Measurements from ENCODE around the gene HOMER2. TPM values are rescaled to one million over a fixed set of nuclear protein-coding genes. Genes with fewer than 3 reads are reported as not detected.
"Not testable (repeated sequence)": the region's sequence is repeated elsewhere in the genome, so short reads cannot be mapped to it uniquely, and the experiment has no call there.

The HOMER2 gene
- total RNA-seq = 10 to 100 TPM in 6 of 8 experiments, 1 to 10 TPM in 2; 5.7 to 34.3 (median 17.1) TPM

DNA sequence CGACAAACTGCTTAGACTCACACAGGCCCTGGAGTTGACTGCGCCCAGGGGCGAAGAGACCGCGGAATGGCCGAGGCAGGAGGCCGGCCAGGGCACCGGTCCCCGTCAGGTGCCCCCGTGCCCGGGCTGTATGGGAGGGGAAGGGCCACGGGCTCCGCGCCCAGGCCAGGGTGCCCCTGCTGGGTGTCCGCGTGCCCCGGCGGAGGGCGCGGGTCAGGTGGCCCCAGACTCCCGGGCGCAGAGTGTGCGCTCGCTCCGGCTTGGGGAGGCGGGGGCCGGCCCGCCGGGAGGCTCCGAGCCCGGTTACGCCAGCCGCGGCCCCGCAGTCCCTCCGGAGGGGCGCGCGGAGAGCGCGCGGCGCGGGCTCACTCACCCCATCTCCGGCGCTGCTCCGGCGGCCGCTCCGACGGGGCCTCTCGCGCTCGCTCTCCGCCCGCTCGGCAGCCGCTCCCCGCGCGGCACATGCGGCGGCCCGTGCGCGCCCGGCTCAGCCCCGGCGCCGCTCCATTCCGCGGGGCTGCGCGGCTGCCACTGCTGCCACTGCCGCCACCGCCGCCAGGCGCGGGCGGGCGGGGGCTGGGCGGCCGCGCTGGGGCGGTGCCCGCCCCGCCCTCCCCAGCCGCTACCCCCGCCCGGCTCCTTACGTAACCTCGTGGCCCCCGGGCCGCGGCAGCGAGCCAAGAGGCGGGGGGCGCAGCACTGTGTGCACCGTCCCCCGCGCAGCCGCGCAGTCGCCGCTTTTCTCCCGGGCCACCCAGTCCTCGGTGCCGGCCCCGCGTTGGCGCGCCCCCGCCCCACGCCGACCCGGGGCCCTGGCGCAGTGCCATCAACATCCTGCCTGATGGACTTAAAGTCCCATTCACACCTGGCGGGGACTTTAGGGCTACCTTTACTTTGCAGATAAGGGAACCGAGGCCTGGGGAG lies at the start of gene HOMER2:
HOMER2 (minus strand) TSS at position 563 of the 924 bp plus-strand sequence; CDS start at position 378, 185 bp downstream.
- ATAC-seq (replicated peaks in 6 of 8) = peak; percentile 84 to 90 (median 87)
- Histone ChIP-seq H3K4me3 (peak within 1 kb of the TSS; percentile 46 to 72 (median 64)), H3K4me1 (replicated peaks in 1 of 2) (no peaks in the 10 kb centered on the region), H3K27ac (no peak within 1 kb of the TSS)
- 0 to 20% (median 5%) methylated on average over 1 to 6 of the region's 119 CpGs; no CpG with 5 or more reads in 4 of the 10 experiments for WGBS, 10 experiments
- in situ Hi-C loops (cut with MboI; ENCODE audit: low pct_unique_long_range_greater_than_20kb in 2 of 9, low sequenced_read_pairs in 9 of 9, unreplicated experiment in 9 of 9) = no loop called here

DNA sequence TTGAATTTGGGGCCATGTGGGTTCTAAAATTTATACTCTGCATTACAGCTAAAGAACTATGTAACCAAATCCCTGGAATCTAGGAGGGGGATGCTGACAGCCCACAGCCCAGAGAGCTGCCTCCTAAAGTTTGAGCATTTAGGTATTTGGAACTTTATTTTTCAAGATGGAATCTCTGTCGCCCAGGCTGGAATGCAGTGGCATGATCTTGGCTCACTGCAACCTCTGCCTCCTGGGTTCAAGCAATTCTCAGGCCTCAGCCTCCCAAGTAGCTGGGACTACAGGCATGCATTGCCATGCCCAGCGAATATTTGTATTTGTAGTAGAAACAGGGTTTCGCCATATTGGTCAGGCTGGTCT lies 48.1 kb upstream of the HOMER2 start:
- H3K4me1 ChIP-seq (replicated peaks in 1 of 2); H3K27ac ChIP-seq; H3K4me3 ChIP-seq: not testable (repeated sequence)
- 38 to 100% (median 90%) methylated on average over 1 to 3 of the region's 3 CpGs; no CpG with 5 or more reads in 5 of the 10 experiments for WGBS, 10 experiments
- in situ Hi-C loops (cut with MboI; ENCODE audit: low pct_unique_long_range_greater_than_20kb in 2 of 9, low sequenced_read_pairs in 9 of 9, unreplicated experiment in 9 of 9) = loop anchor here in 2 of 9 experiments (25.0 kb wide), 2 partner anchors 212 to 463 kb away; partner anchors contain the start of genes HDGFL3 (in 1 of the 2) and RPS17 (in 1 of the 2)
- peak in 1 of 8 experiments; percentile 26 for ATAC-seq (replicated peaks in 6 of 8)

DNA sequence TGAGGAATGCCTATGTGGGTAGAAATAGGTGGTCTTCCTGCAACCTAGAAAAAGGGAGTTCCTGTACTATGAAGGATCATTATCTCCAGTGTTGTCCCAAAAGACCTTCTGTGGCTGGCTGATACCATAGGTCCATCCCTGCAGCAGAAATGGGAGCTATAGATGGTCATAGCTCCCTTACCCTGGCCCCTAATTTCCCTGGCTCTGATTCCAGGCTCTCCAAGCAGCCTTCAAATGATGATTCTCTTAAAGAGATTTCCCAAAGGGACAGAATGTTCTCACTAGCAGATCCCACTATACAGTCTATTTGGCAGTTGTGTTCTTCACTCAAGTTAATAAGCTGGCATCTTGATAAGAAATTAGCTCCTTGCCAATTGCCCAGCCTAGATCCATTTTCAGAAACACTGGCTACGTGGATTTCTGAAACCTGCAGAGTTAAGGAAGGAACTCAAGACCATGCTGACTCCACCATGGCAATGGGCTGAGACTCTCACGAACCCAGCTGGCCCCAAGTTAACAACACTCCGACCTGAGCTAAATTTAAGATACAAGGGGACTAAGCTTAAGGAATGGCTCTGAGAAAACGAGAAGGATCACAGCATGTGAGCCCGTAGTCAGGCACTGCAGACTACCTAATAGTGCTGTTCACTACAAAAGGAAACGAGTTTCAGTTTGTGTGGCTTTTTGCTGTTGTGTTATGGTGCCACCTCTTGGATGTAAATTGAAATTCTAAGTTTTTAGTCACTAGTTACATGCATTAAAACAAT lies 47.6 kb upstream of the HOMER2 start:
- ATAC-seq (replicated peaks in 6 of 8) = peak in 6 of 8 experiments; percentile 24 to 92 (median 75)
- 0 to 48% (median 20%) methylated on average over 3 to 5 of the region's 6 CpGs; no CpG with 5 or more reads in 4 of the 10 experiments for WGBS, 10 experiments
- Histone ChIP-seq H3K4me1 (replicated peaks in 1 of 2) (no peaks in the 10 kb centered on the region), H3K4me3 (no peak overlapping the region), H3K27ac (no peak overlapping the region)
- in situ Hi-C loops (cut with MboI; ENCODE audit: low pct_unique_long_range_greater_than_20kb in 2 of 9, low sequenced_read_pairs in 9 of 9, unreplicated experiment in 9 of 9) = loop anchor here in 2 of 9 experiments (10.0 to 25.0 kb wide), 4 partner anchors 145 to 463 kb away; partner anchors contain the start of genes HDGFL3 (in 1 of the 2) and RPS17 (in 1 of the 2)

DNA sequence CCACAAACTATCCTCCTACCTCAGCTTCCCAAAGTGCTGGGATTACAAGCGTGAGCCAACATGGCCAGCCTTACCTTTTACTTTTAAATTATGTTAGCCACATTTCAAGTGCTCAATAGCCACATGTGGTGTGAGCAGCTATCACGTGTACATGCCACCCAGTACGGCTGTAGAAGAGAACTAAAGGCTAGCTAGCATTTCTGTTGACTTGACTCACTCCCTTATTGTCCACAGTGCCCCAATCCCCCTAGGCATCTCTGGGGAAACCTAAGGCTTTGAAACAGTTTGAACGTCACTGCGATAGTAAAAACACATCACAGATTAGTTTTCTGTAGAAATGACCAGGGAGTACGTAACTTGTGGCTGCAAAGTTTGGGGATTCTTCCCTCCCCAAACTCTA lies 46.9 kb upstream of the HOMER2 start:
- Histone ChIP-seq H3K27ac (no peak overlapping the region), H3K4me1 (replicated peaks in 1 of 2) (no peaks in the 10 kb centered on the region), H3K4me3 (no peak overlapping the region)
- ATAC-seq (replicated peaks in 6 of 8) = no peak
- in situ Hi-C loops (cut with MboI; ENCODE audit: low pct_unique_long_range_greater_than_20kb in 2 of 9, low sequenced_read_pairs in 9 of 9, unreplicated experiment in 9 of 9) = loop anchor here in 1 of 9 experiments (10.0 to 25.0 kb wide), 2 partner anchors 145 to 412 kb away; no protein-coding TSS in a partner anchor
- 29 to 100% (median 93%) methylated on average over 1 to 6 of the region's 6 CpGs; no CpG with 5 or more reads in 2 of the 10 experiments for WGBS, 10 experiments

DNA sequence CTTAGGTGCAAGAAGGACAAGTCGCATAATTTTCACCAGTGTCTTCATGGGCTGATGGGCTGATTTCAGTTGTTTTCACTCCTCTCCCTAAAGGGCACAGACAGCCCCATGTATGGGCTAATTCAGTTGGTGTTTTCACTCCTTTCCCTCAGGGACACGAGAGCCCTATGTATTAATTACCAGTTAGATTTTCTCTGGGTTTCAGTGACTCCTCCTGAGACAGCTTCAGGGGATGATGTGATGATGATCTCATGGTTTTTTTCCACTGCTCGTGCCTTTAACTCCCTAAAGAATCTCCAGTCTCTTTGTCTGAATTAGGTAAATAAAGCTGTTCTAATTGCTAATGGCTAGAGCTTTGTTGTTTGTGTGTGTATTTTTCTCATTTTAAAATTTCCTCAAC lies 43.4 kb upstream of the HOMER2 start:
- no peaks in the 10 kb centered on the region for H3K4me1 ChIP-seq (replicated peaks in 1 of 2)
- no peak overlapping the region for H3K27ac ChIP-seq
- H3K4me3 ChIP-seq = no peak overlapping the region
- peak in 3 of 8 experiments; percentile 57 to 92 (median 83) for ATAC-seq (replicated peaks in 6 of 8)
- WGBS, 10 experiments = 41 to 100% (median 70%) methylated on average over 1 to 3 of the region's 3 CpGs; no CpG with 5 or more reads in 4 of the 10 experiments
- in situ Hi-C loops (cut with MboI; ENCODE audit: low pct_unique_long_range_greater_than_20kb in 2 of 9, low sequenced_read_pairs in 9 of 9, unreplicated experiment in 9 of 9) = loop anchor here in 1 of 9 experiments (10.0 to 25.0 kb wide), 2 partner anchors 141 to 409 kb away; no protein-coding TSS in a partner anchor

DNA sequence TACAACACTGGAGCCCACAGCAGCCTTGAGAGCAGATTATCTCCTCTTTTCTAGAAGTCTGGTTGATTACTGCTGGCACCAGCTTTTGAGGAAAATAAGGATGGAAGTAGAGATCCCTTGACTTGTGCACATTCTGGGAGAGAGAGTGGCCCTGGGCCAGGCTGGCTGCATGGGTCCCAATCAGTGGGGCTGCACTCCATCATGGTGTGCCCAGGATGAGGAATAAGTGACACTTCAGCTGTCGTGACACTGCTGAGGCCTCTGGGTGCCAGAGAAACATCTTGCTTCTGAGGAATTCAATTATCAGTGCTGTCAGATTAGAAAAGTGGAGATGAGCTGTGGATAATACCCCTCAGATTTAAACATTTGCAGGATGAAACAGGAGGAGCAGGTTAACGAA lies 42.6 kb upstream of the HOMER2 start:
- in situ Hi-C loops (cut with MboI; ENCODE audit: low pct_unique_long_range_greater_than_20kb in 2 of 9, low sequenced_read_pairs in 9 of 9, unreplicated experiment in 9 of 9) = loop anchor here in 1 of 9 experiments (10.0 to 25.0 kb wide), 2 partner anchors 140 to 408 kb away; no protein-coding TSS in a partner anchor

DNA sequence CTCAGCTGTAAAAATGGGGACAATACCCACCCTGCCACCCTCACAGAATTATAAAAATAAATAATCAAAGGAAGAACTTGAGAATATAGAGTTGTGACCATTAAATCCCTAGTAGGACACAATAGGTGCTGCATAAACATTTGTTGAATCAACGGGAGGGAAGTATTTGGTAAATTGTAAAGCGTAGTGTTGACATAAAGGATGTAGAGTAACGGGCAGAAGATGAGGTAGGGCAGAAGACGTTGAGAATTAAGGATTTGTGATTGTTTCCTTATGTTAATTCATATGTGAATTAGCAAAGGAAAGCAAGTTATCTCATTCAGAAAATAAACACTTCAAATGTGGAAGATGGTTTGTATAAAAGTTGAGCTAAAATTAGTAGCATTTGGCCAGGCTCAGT lies 40.6 kb upstream of the HOMER2 start:
- ATAC-seq (replicated peaks in 6 of 8) = peak in 1 of 8 experiments; percentile 52
- H3K4me1 ChIP-seq (replicated peaks in 1 of 2) = no peaks in the 10 kb centered on the region
- 37 to 100% (median 79%) methylated on average over 2 to 4 of the region's 4 CpGs; no CpG with 5 or more reads in 1 of the 10 experiments for WGBS, 10 experiments

More for the DNA sequence above, 42.6 kb upstream of the HOMER2 start:
- no peak overlapping the region for H3K4me3 ChIP-seq
- WGBS, 10 experiments = 80 to 100% (median 100%) methylated on average over 1 to 2 of the region's 2 CpGs; no CpG with 5 or more reads in 3 of the 10 experiments
- H3K4me1 ChIP-seq (replicated peaks in 1 of 2) = no peaks in the 10 kb centered on the region
- H3K27ac ChIP-seq = no peak overlapping the region
- no peak for ATAC-seq (replicated peaks in 6 of 8)

DNA sequence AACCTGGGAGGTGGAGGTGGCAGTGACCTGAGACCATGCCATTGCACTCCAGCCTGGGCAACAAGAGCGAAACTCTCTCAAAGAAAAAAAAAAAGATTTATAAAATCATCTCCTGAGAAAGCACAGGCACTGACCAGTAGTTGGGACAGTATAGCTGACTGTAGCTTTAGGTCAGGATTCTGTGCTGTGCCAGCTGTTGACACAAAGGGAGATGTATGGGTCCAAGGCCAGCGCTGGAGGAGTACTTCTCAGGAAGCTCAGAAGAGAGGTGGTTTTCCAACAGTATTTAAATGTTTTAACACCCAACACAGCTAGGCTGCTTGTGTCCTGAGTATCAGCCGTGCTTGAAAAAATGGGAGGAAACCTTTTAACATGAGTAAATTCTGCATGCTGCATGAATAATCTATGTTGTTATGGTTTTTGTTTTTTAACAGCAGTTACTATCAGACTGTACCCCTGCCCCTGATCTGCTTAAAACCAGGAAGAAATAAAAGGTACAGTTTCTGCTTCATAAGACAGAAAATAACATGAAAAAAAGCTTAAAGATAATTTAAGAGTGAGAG lies 40.0 kb upstream of the HOMER2 start:
- in situ Hi-C loops (cut with MboI; ENCODE audit: low pct_unique_long_range_greater_than_20kb in 2 of 9, low sequenced_read_pairs in 9 of 9, unreplicated experiment in 9 of 9) = loop anchor here in 1 of 9 experiments (10.0 to 25.0 kb wide), 2 partner anchors 138 to 405 kb away; no protein-coding TSS in a partner anchor
- Histone ChIP-seq H3K4me3 (no peak overlapping the region), H3K4me1 (replicated peaks in 1 of 2) (no peaks in the 10 kb centered on the region), H3K27ac (no peak overlapping the region)
- 19 to 100% (median 91%) methylated on average over 1 to 3 of the region's 3 CpGs; no CpG with 5 or more reads in 3 of the 10 experiments for WGBS, 10 experiments
- ATAC-seq (replicated peaks in 6 of 8) = peak in 3 of 8 experiments; percentile 94 to 95 (median 95)

More for the DNA sequence above, 40.6 kb upstream of the HOMER2 start:
- no peak overlapping the region for H3K4me3 ChIP-seq
- H3K27ac ChIP-seq = no peak overlapping the region
- in situ Hi-C loops (cut with MboI; ENCODE audit: low pct_unique_long_range_greater_than_20kb in 2 of 9, low sequenced_read_pairs in 9 of 9, unreplicated experiment in 9 of 9) = loop anchor here in 1 of 9 experiments (10.0 to 25.0 kb wide), 2 partner anchors 138 to 406 kb away; no protein-coding TSS in a partner anchor

DNA sequence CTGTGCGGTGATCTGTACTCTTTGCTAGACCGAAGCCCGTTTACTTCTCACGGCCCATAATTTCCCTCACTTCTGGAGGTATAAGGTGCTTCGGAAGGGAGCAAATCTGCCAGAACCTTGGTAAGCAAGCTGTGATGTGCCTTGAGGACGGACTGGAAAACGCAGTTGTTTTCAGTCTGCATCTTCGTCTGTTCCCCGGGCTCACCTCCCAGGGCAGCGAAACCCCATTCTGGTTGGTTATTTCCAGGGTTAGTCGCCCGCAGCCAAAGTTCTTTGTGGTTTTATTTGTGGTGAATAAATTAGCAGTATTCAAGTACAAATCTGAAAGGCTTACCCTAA lies 33.9 kb upstream of the HOMER2 start:
- peak in 5 of 8 experiments; percentile 1 to 50 (median 38) for ATAC-seq (replicated peaks in 6 of 8)
- H3K27ac ChIP-seq = peak overlapping the region; percentile 84 to 87
- H3K4me3 ChIP-seq = peak overlapping the region; percentile 67 to 82 (median 71)
- in situ Hi-C loops (cut with MboI; ENCODE audit: low pct_unique_long_range_greater_than_20kb in 2 of 9, low sequenced_read_pairs in 9 of 9, unreplicated experiment in 9 of 9) = loop anchor here in 1 of 9 experiments (25.0 kb wide), 1 partner anchor 399 kb away; no protein-coding TSS in a partner anchor
- peaks cover 9 to 12% of the 10 kb centered on the region in 2 donors for H3K4me1 ChIP-seq (replicated peaks in 1 of 2)
- WGBS, 10 experiments = 0 to 6% (median 0%) methylated on average over 3 to 12 of the region's 12 CpGs; no CpG with 5 or more reads in 3 of the 10 experiments

DNA sequence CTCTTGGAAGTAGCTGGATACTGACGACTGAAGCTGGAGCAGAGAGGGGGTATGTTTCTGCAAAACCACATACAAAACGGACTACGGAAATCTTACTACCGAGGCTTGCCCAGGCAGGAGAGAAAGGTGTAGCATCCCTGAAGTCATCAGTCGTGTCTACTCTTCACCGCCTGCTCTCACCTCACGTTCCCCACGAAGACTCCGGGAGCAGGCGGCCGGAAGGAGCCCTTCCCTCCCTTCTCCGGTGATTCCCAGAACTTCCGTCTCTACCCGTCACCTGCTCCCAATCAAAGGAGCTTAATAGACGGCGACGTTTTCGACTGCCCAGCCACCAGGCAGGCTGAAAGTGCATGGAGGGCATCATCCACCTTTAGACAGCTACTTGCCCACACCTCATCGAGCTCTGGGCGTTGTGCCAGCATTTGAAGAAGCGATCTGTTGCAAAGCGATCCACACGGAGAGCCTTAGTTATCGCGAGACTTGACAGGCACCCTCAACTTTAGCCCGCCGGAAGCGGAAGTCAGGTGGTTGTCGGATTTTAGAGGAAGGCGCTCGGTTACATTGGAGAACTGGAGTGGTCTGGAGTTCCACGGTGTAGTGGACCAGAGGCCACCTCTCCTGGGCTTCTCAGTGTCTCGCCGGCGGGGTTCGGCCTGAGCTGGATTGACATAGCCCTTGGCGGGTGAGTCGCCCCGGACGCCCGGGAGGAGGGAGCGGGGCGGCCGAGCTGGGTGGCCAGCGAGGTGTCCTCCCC lies 33.3 kb upstream of the HOMER2 start, which contains the start of gene RAMAC:
RAMAC (plus strand) TSS at position 523 of the 754 bp plus-strand sequence. CDS start 2,809 bp downstream, outside the sequence.
- peaks cover 12% of the 10 kb centered on the region in 2 donors for H3K4me1 ChIP-seq (replicated peaks in 1 of 2)
- H3K4me3 ChIP-seq = peak within 1 kb of the TSS; percentile 67 to 82 (median 71)
- WGBS, 10 experiments = 0 to 27% (median 0%) methylated on average over 1 to 17 of the region's 45 CpGs; no CpG with 5 or more reads in 1 of the 10 experiments
- in situ Hi-C loops (cut with MboI; ENCODE audit: low pct_unique_long_range_greater_than_20kb in 2 of 9, low sequenced_read_pairs in 9 of 9, unreplicated experiment in 9 of 9) = loop anchor here in 1 of 9 experiments (25.0 kb wide), 1 partner anchor 399 kb away; no protein-coding TSS in a partner anchor
- peak; percentile 96 to 99 (median 98) for ATAC-seq (replicated peaks in 6 of 8)
- peak within 1 kb of the TSS; percentile 84 to 87 for H3K27ac ChIP-seq

DNA sequence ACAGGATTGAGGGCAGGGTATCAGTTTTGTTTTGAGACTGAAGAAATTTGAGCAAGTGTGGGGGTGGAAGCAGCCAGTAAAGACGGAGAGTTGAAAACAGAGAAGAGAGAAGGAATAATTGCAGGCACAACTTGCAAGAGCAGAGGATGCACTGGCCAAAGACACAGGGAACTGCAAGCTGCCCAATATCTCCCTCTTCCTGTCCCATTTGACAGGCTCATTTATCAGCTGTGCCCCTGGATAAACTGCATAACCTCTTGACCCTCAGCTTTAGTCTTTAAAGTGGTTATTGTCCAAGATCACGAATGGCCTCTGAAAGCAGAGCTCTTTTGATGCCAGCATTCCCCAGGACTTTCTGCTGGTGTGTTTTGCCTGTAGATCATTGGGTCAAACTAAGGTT lies 28.5 kb upstream of the HOMER2 start:
- in situ Hi-C loops (cut with MboI; ENCODE audit: low pct_unique_long_range_greater_than_20kb in 2 of 9, low sequenced_read_pairs in 9 of 9, unreplicated experiment in 9 of 9) = loop anchor here in 1 of 9 experiments (25.0 kb wide), 1 partner anchor 394 kb away; no protein-coding TSS in a partner anchor
- Histone ChIP-seq H3K27ac (no peak overlapping the region), H3K4me1 (replicated peaks in 1 of 2) (peaks cover 5 to 8% of the 10 kb centered on the region in 2 donors), H3K4me3 (no peak overlapping the region)
- ATAC-seq (replicated peaks in 6 of 8) = no peak
- WGBS, 10 experiments = 0 to 100% (median 19%) methylated on average over 1 to 2 of the region's 2 CpGs; no CpG with 5 or more reads in 1 of the 10 experiments
